Measurements from ENCODE around the gene PACS1.
A peak's percentile ranks its signal among the peaks of the same experiment; 100 is the strongest.

The PACS1 gene

DNA sequence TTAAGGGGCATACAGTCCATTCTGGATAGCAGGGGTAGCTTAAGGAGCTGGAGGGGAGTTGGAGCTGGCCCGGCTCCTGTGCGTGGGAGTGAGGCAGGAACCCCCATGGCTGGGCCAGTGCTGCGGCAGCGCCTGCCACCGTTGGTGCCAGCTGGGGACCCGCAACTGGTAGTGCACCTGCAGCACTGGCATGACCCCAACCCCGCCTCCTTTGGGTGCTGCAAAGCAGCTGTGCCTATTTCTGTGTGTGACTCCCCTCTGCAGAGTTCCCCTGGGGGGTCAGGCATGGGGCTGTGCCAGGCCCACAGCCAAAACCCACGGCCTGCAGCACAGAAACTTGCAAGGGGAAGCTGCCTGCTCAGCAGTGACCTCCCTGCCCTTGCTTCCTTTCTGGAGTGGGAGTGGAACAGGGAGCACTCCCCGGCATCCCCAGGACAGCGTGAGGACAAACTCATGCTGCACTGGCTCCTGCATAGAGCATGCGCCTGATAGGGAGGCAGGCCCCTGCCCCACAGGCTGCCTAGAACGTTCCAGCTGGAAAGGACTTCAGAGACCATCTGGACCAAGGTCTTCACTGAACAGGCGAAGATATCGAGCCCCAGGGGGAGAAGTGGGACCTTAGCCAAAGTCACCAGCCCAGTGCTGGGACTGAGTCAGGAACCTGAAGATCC lies 172.2 kb downstream of the PACS1 start:
- TF ChIP-seq, protein P1, sequence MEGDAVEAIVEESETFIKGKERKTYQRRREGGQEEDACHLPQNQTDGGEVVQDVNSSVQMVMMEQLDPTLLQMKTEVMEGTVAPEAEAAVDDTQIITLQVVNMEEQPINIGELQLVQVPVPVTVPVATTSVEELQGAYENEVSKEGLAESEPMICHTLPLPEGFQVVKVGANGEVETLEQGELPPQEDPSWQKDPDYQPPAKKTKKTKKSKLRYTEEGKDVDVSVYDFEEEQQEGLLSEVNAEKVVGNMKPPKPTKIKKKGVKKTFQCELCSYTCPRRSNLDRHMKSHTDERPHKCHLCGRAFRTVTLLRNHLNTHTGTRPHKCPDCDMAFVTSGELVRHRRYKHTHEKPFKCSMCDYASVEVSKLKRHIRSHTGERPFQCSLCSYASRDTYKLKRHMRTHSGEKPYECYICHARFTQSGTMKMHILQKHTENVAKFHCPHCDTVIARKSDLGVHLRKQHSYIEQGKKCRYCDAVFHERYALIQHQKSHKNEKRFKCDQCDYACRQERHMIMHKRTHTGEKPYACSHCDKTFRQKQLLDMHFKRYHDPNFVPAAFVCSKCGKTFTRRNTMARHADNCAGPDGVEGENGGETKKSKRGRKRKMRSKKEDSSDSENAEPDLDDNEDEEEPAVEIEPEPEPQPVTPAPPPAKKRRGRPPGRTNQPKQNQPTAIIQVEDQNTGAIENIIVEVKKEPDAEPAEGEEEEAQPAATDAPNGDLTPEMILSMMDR (IDR thresholded peaks at IDR 0.05): no peak
- H3K27me3 ChIP-seq: no peaks in the 10 kb centered on the region
- H3K36me3 ChIP-seq: peaks cover 97% of the 10 kb centered on the region
- H3K9me3 ChIP-seq: no peaks in the 10 kb centered on the region
- H3K4me3 ChIP-seq (ENCODE audit: low read depth in 1 of 2, low read length in 1 of 2): no peak overlapping the region
- H3K4me1 ChIP-seq (ENCODE audit: control insufficient read depth in 1 of 2, insufficient read depth in 1 of 2, low read depth in 1 of 2, low read length in 1 of 2): no peaks in the 10 kb centered on the region
- no peak overlapping the region for H3K27ac ChIP-seq

DNA sequence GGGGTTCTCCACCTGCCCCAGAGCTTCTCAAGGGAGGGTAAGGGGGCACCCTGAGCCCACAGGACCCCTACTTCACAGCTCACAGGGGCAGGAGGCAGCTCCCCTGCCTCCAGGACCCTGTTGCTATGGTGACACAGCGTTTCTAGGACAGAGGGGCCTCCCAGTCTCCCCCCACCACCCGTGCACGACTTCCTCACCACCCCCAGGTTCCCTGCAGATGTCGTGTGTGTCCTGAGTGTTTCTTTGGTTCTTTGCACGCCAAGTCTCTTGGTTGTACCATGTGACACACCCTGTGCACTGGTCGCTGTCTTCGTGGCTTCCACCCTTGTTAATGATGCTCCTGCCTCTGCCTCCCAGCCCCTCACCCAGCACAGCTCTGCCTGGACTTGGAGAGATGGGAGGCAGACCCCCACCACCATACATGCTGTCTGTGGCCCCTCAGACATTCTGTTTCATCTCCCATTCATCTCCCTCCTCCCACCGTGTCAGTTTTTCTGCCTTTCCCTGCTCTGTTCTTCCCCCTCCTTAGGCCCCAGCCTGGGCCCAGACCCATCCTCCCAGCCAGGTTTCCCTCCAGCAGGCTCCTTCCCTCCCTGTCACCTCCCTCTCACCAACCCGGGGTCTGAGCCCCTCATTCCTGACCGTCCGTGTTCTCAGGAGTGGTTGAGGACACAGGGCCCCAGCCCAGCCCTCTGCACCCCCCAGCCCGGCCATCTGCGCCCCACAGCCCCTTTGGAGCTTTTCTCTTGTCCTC lies 173.9 kb downstream of the PACS1 start:
- H3K4me3 ChIP-seq (ENCODE audit: low read depth in 1 of 2, low read length in 1 of 2): no peak overlapping the region
- H3K9me3 ChIP-seq: no peaks in the 10 kb centered on the region
- peaks cover 93% of the 10 kb centered on the region for H3K36me3 ChIP-seq
- no peaks in the 10 kb centered on the region for H3K4me1 ChIP-seq (ENCODE audit: control insufficient read depth in 1 of 2, insufficient read depth in 1 of 2, low read depth in 1 of 2, low read length in 1 of 2)
- no peak overlapping the region for H3K27ac ChIP-seq
- TF ChIP-seq, protein P1 (IDR thresholded peaks at IDR 0.05): no peak
- no peaks in the 10 kb centered on the region for H3K27me3 ChIP-seq

DNA sequence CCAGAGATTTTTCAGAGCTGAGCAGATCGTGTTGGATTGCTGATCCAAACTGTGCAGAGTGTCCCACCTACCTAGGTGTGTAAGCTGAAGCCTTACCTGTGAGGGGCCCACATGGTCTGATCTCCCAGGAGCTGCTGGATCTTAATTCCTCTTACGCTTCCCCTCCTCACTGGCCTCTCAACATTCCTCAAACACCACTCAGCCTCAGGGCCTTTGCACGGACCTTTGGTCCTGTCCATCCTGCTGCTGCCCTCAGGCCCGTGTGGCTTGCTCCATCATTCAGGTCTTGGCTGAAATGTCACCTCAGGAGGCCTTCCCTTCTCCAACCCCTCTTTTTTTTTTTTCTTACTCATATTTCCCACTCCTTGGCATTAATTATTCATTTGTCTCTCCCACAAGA lies 177.2 kb downstream of the PACS1 start:
- Histone ChIP-seq H3K27ac (peak overlapping the region; percentile 50), H3K36me3 (peaks cover 74% of the 10 kb centered on the region), H3K27me3 (no peaks in the 10 kb centered on the region), H3K4me3 (ENCODE audit: low read depth in 1 of 2, low read length in 1 of 2) (no peak overlapping the region), H3K9me3 (no peaks in the 10 kb centered on the region), H3K4me1 (ENCODE audit: control insufficient read depth in 1 of 2, insufficient read depth in 1 of 2, low read depth in 1 of 2, low read length in 1 of 2) (no peaks in the 10 kb centered on the region)
- TF ChIP-seq, protein P1 (IDR thresholded peaks at IDR 0.05): no peak

DNA sequence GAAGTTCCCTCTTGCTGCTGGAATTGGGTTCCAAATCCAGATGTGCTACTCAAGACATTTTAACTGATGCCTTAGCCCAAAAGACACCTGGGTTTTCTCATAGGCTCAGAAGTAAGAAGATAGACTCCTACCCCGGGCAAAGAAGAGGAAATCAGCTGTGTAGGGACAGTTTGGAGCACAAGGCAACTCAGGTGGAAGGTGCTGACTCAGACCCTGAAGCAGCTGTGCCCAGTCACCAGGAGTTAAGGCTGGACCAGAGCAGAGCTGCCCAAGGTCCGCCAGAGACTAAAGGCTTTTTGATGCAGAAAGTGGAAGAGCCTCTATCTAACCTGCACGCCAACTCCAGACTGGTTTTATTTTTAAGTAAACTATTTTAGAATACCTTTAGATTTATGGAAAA lies 177.7 kb downstream of the PACS1 start:
- Histone ChIP-seq H3K4me1 (ENCODE audit: control insufficient read depth in 1 of 2, insufficient read depth in 1 of 2, low read depth in 1 of 2, low read length in 1 of 2) (no peaks in the 10 kb centered on the region), H3K4me3 (ENCODE audit: low read depth in 1 of 2, low read length in 1 of 2) (no peak overlapping the region), H3K27ac (peak overlapping the region; percentile 50), H3K36me3 (peaks cover 69% of the 10 kb centered on the region), H3K9me3 (no peaks in the 10 kb centered on the region), H3K27me3 (no peaks in the 10 kb centered on the region)
- TF ChIP-seq, protein P1 (IDR thresholded peaks at IDR 0.05): no peak

DNA sequence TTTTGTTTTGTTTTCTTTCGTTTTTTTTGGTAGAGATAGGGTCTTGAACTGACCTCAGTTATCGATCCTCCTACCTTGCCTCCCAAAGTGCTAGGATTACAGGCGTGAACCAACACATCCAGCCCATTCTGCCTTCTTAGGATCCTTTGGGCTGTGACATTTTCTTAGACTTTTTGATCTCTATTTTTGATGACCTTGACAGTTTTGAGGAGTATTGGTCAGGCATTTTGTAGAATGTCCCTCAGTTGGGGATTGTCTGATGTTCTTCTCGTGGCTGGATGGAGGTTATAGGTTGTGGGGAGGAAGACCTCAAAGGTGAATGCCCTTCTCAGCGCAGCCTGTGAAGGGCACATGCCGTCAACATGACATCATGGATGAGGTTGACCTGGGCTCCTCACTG lies 178.8 kb downstream of the PACS1 start:
- Histone ChIP-seq H3K27me3 (peaks cover 9% of the 10 kb centered on the region), H3K4me1 (ENCODE audit: control insufficient read depth in 1 of 2, insufficient read depth in 1 of 2, low read depth in 1 of 2, low read length in 1 of 2) (no peaks in the 10 kb centered on the region), H3K36me3 (peaks cover 58% of the 10 kb centered on the region), H3K4me3 (ENCODE audit: low read depth in 1 of 2, low read length in 1 of 2) (no peak overlapping the region), H3K9me3 (no peaks in the 10 kb centered on the region), H3K27ac (no peak overlapping the region)
- TF ChIP-seq, protein P1 (IDR thresholded peaks at IDR 0.05): no peak

Data from neutrophil (primary cell).